HEK293 (cell line): ENCODE measurements around the gene USP1.

ENCODE experiments used
- HIC1 ChIP-seq: fragments of 450-650 bp; formaldehyde crosslinking; IDR thresholded peaks from 2 replicates; pipeline ENCODE4 v1.5.1; 2016; ENCODE audit warnings: missing biosample characterization, missing genetic modification characterization
- MEIS1 ChIP-seq: sonication (generic); formaldehyde crosslinking; IDR thresholded peaks from 2 replicates; pipeline ENCODE4 v1.8.1; 2022; ENCODE audit warnings: missing genetic modification reagents, mild to moderate bottlenecking, borderline replicate concordance
- SALL2 ChIP-seq: fragments of 450-650 bp; formaldehyde crosslinking; IDR thresholded peaks from 2 replicates; pipeline ENCODE4 v1.5.0; 2017; ENCODE audit warnings: missing biosample characterization, mild to moderate bottlenecking, missing genetic modification characterization, borderline replicate concordance
- ZBTB26 ChIP-seq: fragments of 450-650 bp; formaldehyde crosslinking; optimal IDR thresholded peaks from 2 replicates; pipeline ENCODE3; 2016; ENCODE audit warnings: missing biosample characterization, mild to moderate bottlenecking, missing genetic modification characterization
- ZNF174 ChIP-seq: fragments of 450-650 bp; formaldehyde crosslinking; IDR thresholded peaks from 2 replicates; pipeline ENCODE4 v1.5.0; 2017; ENCODE audit warnings: missing biosample characterization, mild to moderate bottlenecking, missing genetic modification characterization
- ZNF433 ChIP-seq: fragments of 450-650 bp; formaldehyde crosslinking; IDR thresholded peaks from 2 replicates; pipeline ENCODE4 v1.5.1; 2016; ENCODE audit warnings: missing biosample characterization, missing genetic modification characterization, low read depth
- ZNF530 ChIP-seq: fragments of 450-650 bp; formaldehyde crosslinking; IDR thresholded peaks from 2 replicates; pipeline ENCODE4 v1.5.1; 2016; ENCODE audit warnings: low read depth, missing biosample characterization, missing genetic modification characterization
- ZNF558 ChIP-seq: fragments of 450-650 bp; formaldehyde crosslinking; IDR thresholded peaks from 2 replicates; pipeline ENCODE4 v1.5.1; 2016; ENCODE audit warnings: missing biosample characterization, missing genetic modification characterization
- ZNF704 ChIP-seq: fragments of 450-650 bp; formaldehyde crosslinking; IDR thresholded peaks from 2 replicates; pipeline ENCODE4 v1.5.1; 2016; ENCODE audit warnings: missing biosample characterization, missing genetic modification characterization
- TF ChIP-seq, protein P1 (sequence below): fragments of 450-650 bp; formaldehyde crosslinking; IDR thresholded peaks from 2 replicates; pipeline ENCODE4 v1.5.1; 2016; ENCODE audit warnings: missing biosample characterization, missing genetic modification characterization
- TF ChIP-seq, protein P2 (sequence below): fragments of 450-650 bp; formaldehyde crosslinking; IDR thresholded peaks from 2 replicates; pipeline ENCODE4 v1.5.1; 2016; ENCODE audit warnings: missing biosample characterization, missing genetic modification characterization, low read depth
- TF ChIP-seq, protein P3 (sequence below): fragments of 450-650 bp; formaldehyde crosslinking; IDR thresholded peaks from 2 replicates; pipeline ENCODE4 v1.5.1; 2016; ENCODE audit warnings: missing biosample characterization, missing genetic modification characterization

- TF ChIP-seq, protein P1, sequence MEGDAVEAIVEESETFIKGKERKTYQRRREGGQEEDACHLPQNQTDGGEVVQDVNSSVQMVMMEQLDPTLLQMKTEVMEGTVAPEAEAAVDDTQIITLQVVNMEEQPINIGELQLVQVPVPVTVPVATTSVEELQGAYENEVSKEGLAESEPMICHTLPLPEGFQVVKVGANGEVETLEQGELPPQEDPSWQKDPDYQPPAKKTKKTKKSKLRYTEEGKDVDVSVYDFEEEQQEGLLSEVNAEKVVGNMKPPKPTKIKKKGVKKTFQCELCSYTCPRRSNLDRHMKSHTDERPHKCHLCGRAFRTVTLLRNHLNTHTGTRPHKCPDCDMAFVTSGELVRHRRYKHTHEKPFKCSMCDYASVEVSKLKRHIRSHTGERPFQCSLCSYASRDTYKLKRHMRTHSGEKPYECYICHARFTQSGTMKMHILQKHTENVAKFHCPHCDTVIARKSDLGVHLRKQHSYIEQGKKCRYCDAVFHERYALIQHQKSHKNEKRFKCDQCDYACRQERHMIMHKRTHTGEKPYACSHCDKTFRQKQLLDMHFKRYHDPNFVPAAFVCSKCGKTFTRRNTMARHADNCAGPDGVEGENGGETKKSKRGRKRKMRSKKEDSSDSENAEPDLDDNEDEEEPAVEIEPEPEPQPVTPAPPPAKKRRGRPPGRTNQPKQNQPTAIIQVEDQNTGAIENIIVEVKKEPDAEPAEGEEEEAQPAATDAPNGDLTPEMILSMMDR (tag by site-specific recombination) = no peak
- TF ChIP-seq SALL2 (tag by site-specific recombination) = no peak
- no peak for TF ChIP-seq ZNF433
- TF ChIP-seq HIC1 (tag by site-specific recombination) = no peak
- no peak for TF ChIP-seq ZNF558 (tag by site-specific recombination)
- no peak for TF ChIP-seq ZNF530 (tag by site-specific recombination)
- no peak for TF ChIP-seq ZNF174 (tag by site-specific recombination)
- TF ChIP-seq, protein P2, sequence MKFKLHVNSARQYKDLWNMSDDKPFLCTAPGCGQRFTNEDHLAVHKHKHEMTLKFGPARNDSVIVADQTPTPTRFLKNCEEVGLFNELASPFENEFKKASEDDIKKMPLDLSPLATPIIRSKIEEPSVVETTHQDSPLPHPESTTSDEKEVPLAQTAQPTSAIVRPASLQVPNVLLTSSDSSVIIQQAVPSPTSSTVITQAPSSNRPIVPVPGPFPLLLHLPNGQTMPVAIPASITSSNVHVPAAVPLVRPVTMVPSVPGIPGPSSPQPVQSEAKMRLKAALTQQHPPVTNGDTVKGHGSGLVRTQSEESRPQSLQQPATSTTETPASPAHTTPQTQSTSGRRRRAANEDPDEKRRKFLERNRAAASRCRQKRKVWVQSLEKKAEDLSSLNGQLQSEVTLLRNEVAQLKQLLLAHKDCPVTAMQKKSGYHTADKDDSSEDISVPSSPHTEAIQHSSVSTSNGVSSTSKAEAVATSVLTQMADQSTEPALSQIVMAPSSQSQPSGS (tag by site-specific recombination) = no peak
- no peak for TF ChIP-seq ZNF704 (tag by site-specific recombination)
- TF ChIP-seq ZBTB26 (tag by site-specific recombination) = no peak
- TF ChIP-seq, protein P3, sequence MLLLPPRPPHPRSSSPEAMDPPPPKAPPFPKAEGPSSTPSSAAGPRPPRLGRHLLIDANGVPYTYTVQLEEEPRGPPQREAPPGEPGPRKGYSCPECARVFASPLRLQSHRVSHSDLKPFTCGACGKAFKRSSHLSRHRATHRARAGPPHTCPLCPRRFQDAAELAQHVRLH (tag by site-specific recombination) = no peak
- TF ChIP-seq MEIS1 (CRISPR knock-in tag) = no peak
Observed at GRCh38 chr1:62397301-62397700, 39.5 kb upstream of the USP1 start.
